A673 (cell line): ENCODE measurements around the gene AGBL4.

Experiments
- EZH2 ChIP-seq: fragments of 200-600 bp; sonication (generic); IDR thresholded peaks from 2 replicates; pipeline ENCODE4 v1.6.1; 2017; ENCODE audit warnings: borderline replicate concordance, low read depth, mild to moderate bottlenecking, mixed read lengths, antibody characterized with exemption, low read length; ENCODE audit not compliant: poor library complexity, severe bottlenecking
- TF ChIP-seq, protein P1 (sequence below): fragments of 300-800, 200-600 bp; sonication (generic); conservative IDR thresholded peaks from 2 replicates; pipeline ENCODE4 v1.5.1; 2017; ENCODE audit warnings: low read depth, mild to moderate bottlenecking, antibody characterized with exemption, low read length, moderate library complexity, mixed read lengths

DNA sequence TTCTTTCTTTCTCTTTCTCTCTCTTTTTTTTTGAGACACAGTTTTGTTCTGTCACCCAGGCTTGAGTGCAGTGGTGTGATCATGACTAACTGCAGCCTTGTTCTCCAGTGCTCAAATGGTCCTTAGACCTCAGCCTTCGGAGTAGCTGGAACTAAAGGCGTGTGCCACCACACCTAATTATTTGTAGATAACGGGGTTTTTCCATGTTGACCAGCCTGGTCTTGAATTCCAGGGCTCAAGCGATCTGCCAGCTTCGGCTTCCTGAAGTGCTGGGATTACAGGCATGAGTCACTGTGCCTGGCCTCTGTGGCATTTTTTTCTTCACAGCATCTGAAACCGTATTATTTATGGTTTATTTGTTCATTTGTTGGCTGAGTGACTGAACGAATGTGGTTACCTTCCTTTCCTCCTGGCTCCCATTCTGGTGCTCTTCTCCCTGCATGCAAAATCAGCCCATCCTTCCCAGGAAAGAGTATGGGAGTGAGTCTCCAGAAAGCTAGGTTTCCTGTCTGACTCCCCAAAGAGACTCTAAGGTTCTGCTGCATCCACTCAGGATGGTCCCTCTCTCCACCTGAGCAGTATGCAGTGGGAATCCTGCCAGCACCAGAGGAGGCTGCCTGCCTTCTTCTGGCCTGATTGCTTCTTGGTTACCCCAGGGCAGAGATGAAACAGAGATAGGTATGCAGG is 1092.1 kb downstream of the AGBL4 start:
- TF ChIP-seq, protein P1, sequence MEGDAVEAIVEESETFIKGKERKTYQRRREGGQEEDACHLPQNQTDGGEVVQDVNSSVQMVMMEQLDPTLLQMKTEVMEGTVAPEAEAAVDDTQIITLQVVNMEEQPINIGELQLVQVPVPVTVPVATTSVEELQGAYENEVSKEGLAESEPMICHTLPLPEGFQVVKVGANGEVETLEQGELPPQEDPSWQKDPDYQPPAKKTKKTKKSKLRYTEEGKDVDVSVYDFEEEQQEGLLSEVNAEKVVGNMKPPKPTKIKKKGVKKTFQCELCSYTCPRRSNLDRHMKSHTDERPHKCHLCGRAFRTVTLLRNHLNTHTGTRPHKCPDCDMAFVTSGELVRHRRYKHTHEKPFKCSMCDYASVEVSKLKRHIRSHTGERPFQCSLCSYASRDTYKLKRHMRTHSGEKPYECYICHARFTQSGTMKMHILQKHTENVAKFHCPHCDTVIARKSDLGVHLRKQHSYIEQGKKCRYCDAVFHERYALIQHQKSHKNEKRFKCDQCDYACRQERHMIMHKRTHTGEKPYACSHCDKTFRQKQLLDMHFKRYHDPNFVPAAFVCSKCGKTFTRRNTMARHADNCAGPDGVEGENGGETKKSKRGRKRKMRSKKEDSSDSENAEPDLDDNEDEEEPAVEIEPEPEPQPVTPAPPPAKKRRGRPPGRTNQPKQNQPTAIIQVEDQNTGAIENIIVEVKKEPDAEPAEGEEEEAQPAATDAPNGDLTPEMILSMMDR, result no peak
- TF ChIP-seq EZH2, result no peak
